ENCODE measurements around the gene MUC22. TPM values are rescaled to one million over a fixed set of nuclear protein-coding genes. Genes with fewer than 3 reads are reported as not detected.
"Not testable (repeated sequence)": the region's sequence is repeated elsewhere in the genome, so short reads cannot be mapped to it uniquely, and the experiment has no call there.

The MUC22 gene
- total RNA-seq, 1 donor from 2014 or later: not detected

GRCh38 chr6:30997301-30997700, 13.0 kb upstream of the MUC22 start:
- no peak for DNase-seq (ENCODE audit: low spot score)

GRCh38 chr6:30998785-30999184, 11.5 kb upstream of the MUC22 start:
- no peak for DNase-seq (ENCODE audit: low spot score)

GRCh38 chr6:31000067-31000860, 10.0 kb upstream of the MUC22 start:
- DNase-seq (ENCODE audit: low spot score): not testable (repeated sequence)

- DNase-seq (ENCODE audit: low spot score): no peak
Measured at GRCh38 chr6:31001281-31001888, 8.9 kb upstream of the MUC22 start.

GRCh38 chr6:31002471-31002870, 7.8 kb upstream of the MUC22 start:
- no peak for DNase-seq (ENCODE audit: low spot score)

GRCh38 chr6:31004794-31005193, 5.5 kb upstream of the MUC22 start:
- no peak for DNase-seq (ENCODE audit: low spot score)

- no peak for DNase-seq (ENCODE audit: low spot score)
Measured at GRCh38 chr6:31005249-31006020, 4.8 kb upstream of the MUC22 start.

GRCh38 chr6:31007694-31008093, 2.6 kb upstream of the MUC22 start:
- DNase-seq (ENCODE audit: low spot score): no peak

- no peak for DNase-seq (ENCODE audit: low spot score)
Measured at GRCh38 chr6:31008165-31008564, 2.1 kb upstream of the MUC22 start.

- no peak for DNase-seq (ENCODE audit: low spot score)
Measured at GRCh38 chr6:31009731-31010130, 543 bp upstream of the MUC22 start.

GRCh38 chr6:31011153-31011552, 879 bp downstream of the MUC22 start:
- DNase-seq (ENCODE audit: low spot score): no peak

- no peak for DNase-seq (ENCODE audit: low spot score)
Measured at GRCh38 chr6:31016659-31017299, 6.5 kb downstream of the MUC22 start.

GRCh38 chr6:31017436-31017835, 7.2 kb downstream of the MUC22 start:
- not testable (repeated sequence) for DNase-seq (ENCODE audit: low spot score)

- no peak for DNase-seq (ENCODE audit: low spot score)
Measured at GRCh38 chr6:31020057-31020456, 9.8 kb downstream of the MUC22 start.

GRCh38 chr6:31020631-31021255, 10.5 kb downstream of the MUC22 start:
- not testable (repeated sequence) for DNase-seq (ENCODE audit: low spot score)

- DNase-seq (ENCODE audit: low spot score): not testable (repeated sequence)
Measured at GRCh38 chr6:31021705-31022531, 11.6 kb downstream of the MUC22 start.

GRCh38 chr6:31025595-31025994, 15.3 kb downstream of the MUC22 start:
- no peak for DNase-seq (ENCODE audit: low spot score)

- DNase-seq (ENCODE audit: low spot score): no peak
Measured at GRCh38 chr6:31031095-31031494, 20.8 kb downstream of the MUC22 start.

GRCh38 chr6:31033075-31033474, 22.8 kb downstream of the MUC22 start:
- DNase-seq (ENCODE audit: low spot score): no peak

GRCh38 chr6:31035862-31036497, 25.7 kb downstream of the MUC22 start:
- DNase-seq (ENCODE audit: low spot score): no peak
